ENCODE measurements around the gene ZNF10.

GRCh38 chr12:133081159-133081780 lies 49.2 kb upstream of the ZNF10 start:
- TF ChIP-seq CTCF (conservative IDR thresholded peaks at IDR 0.05) (no peak), ZFX (IDR thresholded peaks at IDR 0.05) (peak; percentile 20; the same call in 1 of the 2 replicates)
